A673 (cell line): Measurements from ENCODE around the gene KCNB1. TPM values are rescaled to one million over a fixed set of nuclear protein-coding genes. Genes with fewer than 3 reads are reported as not detected.

Source experiments
- BruUV-seq: library from RNA; stranded (reverse); fragments of 400-500 nt; replicated peaks from 2 replicates; lab custom pipeline; 2021; lab: Mats Ljungman, UMichigan
- CTCF ChIA-PET: fragments of 300-600 bp; sonication (Branson Sonifier 250); formaldehyde crosslinking; loops from one replicate; lab custom pipeline; 2022; ENCODE audit warnings: antibody characterized with exemption; lab: Charles Lee
- POLR2A ChIA-PET: fragments of 300-600 bp; sonication (Branson Sonifier 250); formaldehyde crosslinking; loops from one replicate; lab custom pipeline; 2022; ENCODE audit warnings: antibody characterized with exemption; ENCODE audit not compliant: low non-redundant PET; lab: Charles Lee
- DNase-seq: peaks from one replicate; pipeline ENCODE4 v3.0.0-alpha.2; 2015; ENCODE audit warnings: low spot score
- H3K27ac ChIP-seq: fragments of 200-600 bp; sonication (generic); 2 replicates; pipeline ENCODE4 v1.5.1; 2016; ENCODE audit warnings: mixed run types, low read depth, mild to moderate bottlenecking, mixed read lengths, antibody characterized with exemption, low read length; ENCODE audit not compliant: poor library complexity, severe bottlenecking
- H3K27me3 ChIP-seq: fragments of 200-600 bp; sonication (generic); replicated peaks from 2 replicates; pipeline ENCODE4 v1.6.1; 2017; ENCODE audit warnings: mixed run types, low read depth, mild to moderate bottlenecking, mixed read lengths, antibody characterized with exemption, low read length; ENCODE audit not compliant: insufficient read depth, poor library complexity
- H3K36me3 ChIP-seq: fragments of 200-600 bp; sonication (generic); 2 replicates; pipeline ENCODE4 v1.6.1; 2016; ENCODE audit warnings: mixed run types, mild to moderate bottlenecking, mixed read lengths, antibody characterized with exemption, low read length; ENCODE audit not compliant: insufficient read depth, poor library complexity, severe bottlenecking
- H3K4me1 ChIP-seq: fragments of 200-600 bp; sonication (generic); 2 replicates; pipeline ENCODE4 v1.6.1; 2017; ENCODE audit warnings: mixed run types, mild to moderate bottlenecking, mixed read lengths, antibody characterized with exemption, low read length; ENCODE audit not compliant: insufficient read depth, poor library complexity, severe bottlenecking
- H3K4me3 ChIP-seq: fragments of 200-600 bp; sonication (generic); 2 replicates; pipeline ENCODE4 v1.5.1; 2016; ENCODE audit warnings: low read depth, mixed run types, mild to moderate bottlenecking, mixed read lengths, low read length; ENCODE audit not compliant: poor library complexity, severe bottlenecking
- H3K9me3 ChIP-seq: fragments of 200-600 bp; sonication (generic); 2 replicates; pipeline ENCODE4 v1.6.1; 2016; ENCODE audit warnings: mixed run types, low read depth, mild to moderate bottlenecking, mixed read lengths, antibody characterized with exemption, low read length; ENCODE audit not compliant: poor library complexity, severe bottlenecking
- CTCF ChIP-seq: fragments of 300-800, 200-600 bp; sonication (generic); conservative IDR thresholded peaks from 2 replicates; pipeline ENCODE4 v1.5.1; 2017; ENCODE audit warnings: low read depth, mild to moderate bottlenecking, antibody characterized with exemption, low read length, moderate library complexity, mixed read lengths
- EZH2 ChIP-seq: fragments of 200-600 bp; sonication (generic); IDR thresholded peaks from 2 replicates; pipeline ENCODE4 v1.6.1; 2017; ENCODE audit warnings: borderline replicate concordance, low read depth, mild to moderate bottlenecking, mixed read lengths, antibody characterized with exemption, low read length; ENCODE audit not compliant: poor library complexity, severe bottlenecking
- intact Hi-C: fragments of 100-400 bp; cut with micrococcal nuclease; formaldehyde crosslinking; loops from one replicate; pipeline ENCODE4 v1.10.0; 2022; ENCODE audit not compliant: unreplicated experiment
- total RNA-seq: library from RNA; stranded (reverse); gene quantifications from 2 replicates; pipeline ENCODE4 v1.2.3, GENCODE V29; 2021

The KCNB1 gene
- total RNA-seq, 1 experiment from 2014 or later: not detected

GRCh38 chr20:49354673-49355072 is 127.8 kb downstream of the KCNB1 start:
- no peak for TF ChIP-seq CTCF
- TF ChIP-seq EZH2: no peak
- Histone ChIP-seq H3K27ac (no peak overlapping the region), H3K4me3 (no peak overlapping the region), H3K27me3 (no peaks in the 10 kb centered on the region), H3K9me3 (no peaks in the 10 kb centered on the region), H3K36me3 (no peaks in the 10 kb centered on the region), H3K4me1 (no peaks in the 10 kb centered on the region)
- BruUV-seq: no TSS peak
- no peak for DNase-seq
- CTCF ChIA-PET: interaction anchor here (0.6 kb wide), 1 partner anchor 251 kb away, joined by 3 read pairs; no protein-coding TSS in a partner anchor
- intact Hi-C loops: no loop called here
- POLR2A ChIA-PET: interaction anchor here (0.7 kb wide), 1 partner anchor 148 kb away, joined by 4 read pairs; no protein-coding TSS in a partner anchor

- ChIA-PET POLR2A (no interaction called here), CTCF (no interaction called here)
- no peaks in the 10 kb centered on the region for H3K27me3 ChIP-seq
These were observed 129.1 kb downstream of the KCNB1 start for GRCh38 chr20:49353348-49353747.

GRCh38 chr20:49352751-49353150 is 129.7 kb downstream of the KCNB1 start:
- no TSS peak for BruUV-seq
- Histone ChIP-seq H3K9me3 (no peaks in the 10 kb centered on the region), H3K27me3 (no peaks in the 10 kb centered on the region), H3K4me3 (no peak overlapping the region), H3K27ac (no peak overlapping the region), H3K4me1 (no peaks in the 10 kb centered on the region), H3K36me3 (no peaks in the 10 kb centered on the region)
- TF ChIP-seq CTCF: no peak
- no peak for TF ChIP-seq EZH2
- intact Hi-C loops: no loop called here
- DNase-seq: no peak
- ChIA-PET POLR2A (no interaction called here), CTCF (no interaction called here)

More at GRCh38 chr20:49353348-49353747, 129.1 kb downstream of the KCNB1 start:
- no peak for DNase-seq
- no peaks in the 10 kb centered on the region for H3K4me1 ChIP-seq
- TF ChIP-seq EZH2: no peak
- TF ChIP-seq CTCF: no peak
- BruUV-seq: no TSS peak
- intact Hi-C loops: no loop called here
- H3K9me3 ChIP-seq: no peaks in the 10 kb centered on the region
- H3K36me3 ChIP-seq: no peaks in the 10 kb centered on the region
- no peak overlapping the region for H3K4me3 ChIP-seq
- no peak overlapping the region for H3K27ac ChIP-seq
